HL-60/S4 treated with phorbol 12-myristate 13-acetate at 8.2 ng/mL for 4 days and 3 days (cell line): ENCODE results near the gene RBM12.

Experiments used
- in situ Hi-C: fragments of 300-500 bp; cut with MboI; formaldehyde crosslinking; loops from 2 replicates; pipeline ENCODE4 v1.15.0; 2022; ENCODE audit warnings: low sequenced_read_pairs

Gene RBM12

DNA sequence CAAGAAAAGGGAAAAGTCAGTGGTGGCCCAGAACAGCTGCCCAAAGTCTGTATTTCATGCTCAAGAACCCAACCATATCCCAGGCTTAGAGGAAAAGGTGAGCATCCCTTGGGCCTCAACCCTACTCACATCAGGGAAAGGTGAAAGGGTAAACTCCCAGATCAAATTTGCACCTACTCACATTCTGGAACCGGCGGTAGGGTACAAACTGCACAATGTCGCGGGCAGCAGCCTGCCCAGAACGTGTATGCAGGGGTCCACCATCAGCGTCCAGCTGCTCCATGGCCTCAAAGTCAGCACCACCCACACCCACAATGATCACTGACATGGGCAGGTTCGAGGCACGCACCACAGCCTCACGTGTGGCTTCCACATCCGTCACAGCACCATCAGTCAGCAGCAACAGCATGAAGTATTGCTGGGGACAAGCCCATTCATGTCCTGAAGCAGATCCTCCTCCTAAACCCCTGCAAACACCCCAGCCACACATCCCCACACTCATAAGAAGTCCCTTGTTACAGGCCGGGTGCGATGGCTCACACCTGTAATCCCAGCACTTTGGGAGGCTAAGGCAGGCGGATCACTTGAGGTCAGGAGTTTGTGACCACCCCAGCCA lies 38.2 kb downstream of the RBM12 start:
- in situ Hi-C loops: no loop called here

DNA sequence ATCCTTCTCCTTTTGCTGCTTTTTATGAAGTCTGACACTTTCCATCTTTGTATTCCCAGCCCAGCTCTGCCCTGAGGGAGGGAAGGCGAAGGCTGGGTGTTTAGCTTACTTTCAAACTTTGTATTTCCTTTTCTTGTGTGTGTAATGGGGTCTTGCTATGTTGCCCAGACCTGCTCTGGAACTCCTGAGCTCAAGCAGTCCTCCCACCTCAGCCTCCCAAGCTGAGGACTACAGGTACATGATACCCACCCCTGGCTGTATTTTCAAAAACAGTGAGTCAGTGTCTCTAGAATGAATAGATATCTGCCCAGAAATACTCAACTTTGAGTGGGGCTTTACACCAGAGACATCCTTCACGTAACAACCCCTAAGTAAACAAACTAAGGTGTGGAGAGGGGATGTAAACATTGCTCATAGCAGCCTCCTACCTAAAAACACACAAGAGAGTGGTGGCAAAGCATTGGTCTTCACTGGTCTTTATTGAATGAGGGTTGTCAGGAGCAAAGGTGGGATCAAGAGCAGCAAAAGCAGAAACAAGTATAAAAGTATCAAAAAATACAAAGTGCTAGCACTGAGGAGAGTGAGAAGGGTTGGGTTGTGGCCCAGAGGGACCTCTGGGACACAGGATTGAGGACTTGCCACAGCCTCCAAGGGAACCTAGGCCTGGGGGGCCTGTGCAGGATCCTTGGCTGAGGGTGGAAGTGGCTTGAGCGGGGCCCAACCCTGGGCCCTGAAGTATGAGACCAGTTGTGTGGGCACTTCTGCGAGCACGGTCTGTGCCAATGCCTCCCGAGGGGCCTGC lies 38.9 kb downstream of the RBM12 start:
- in situ Hi-C loops: no loop called here

DNA sequence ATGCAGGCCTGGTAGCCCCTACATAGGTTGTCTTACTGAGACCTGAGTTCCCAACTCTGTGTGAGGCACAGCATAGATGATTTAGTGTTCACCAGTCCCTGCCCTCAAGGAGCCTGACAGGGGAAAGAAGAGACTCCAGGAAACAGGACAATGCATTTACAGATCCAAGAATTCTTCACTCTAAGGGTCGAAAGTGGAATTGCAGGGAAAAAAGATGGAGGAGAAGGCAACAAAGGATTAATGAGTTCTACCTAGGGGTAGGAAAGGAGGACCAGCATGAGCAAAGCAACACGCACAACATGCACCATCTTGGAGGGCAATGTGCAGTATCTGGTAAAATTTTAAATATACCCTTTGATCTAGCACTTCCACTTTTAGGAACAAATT lies 43.1 kb downstream of the RBM12 start:
- in situ Hi-C loops: no loop called here

DNA sequence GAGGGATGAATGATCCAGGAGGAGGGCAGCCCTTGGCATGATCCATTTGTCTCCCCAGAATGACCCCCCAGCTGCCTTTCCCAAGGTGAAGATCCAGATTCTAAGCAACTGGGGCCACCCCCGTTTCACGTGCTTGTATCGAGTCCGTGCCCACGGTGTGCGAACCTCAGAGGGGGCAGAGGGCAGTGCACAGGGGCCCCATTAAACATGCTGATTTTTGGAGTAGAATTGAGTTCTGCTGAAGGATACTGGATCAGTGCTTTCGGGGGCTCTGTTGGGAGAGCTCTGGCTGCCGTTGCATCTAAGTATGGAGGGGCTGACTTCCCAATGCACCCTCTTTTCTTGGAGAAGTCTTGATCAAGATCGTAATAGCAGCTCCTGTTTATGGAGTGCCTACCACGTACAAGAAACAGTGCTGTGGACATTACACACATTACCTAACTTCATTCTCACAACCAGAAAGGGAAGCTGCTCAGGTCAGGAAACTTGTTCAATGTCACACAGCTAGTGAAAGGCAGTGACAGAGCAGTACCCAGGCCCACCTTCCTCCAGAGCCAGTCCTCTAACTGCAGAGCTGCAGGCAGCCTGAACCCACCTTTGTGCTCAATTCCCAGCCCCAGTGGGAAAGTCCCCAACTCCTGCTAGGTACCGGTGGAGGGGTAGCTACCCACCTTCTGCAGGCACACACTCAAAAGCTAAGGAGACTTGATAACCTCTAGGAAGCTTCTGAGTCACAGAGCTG lies 43.7 kb downstream of the RBM12 start:
- in situ Hi-C loops: no loop called here

DNA sequence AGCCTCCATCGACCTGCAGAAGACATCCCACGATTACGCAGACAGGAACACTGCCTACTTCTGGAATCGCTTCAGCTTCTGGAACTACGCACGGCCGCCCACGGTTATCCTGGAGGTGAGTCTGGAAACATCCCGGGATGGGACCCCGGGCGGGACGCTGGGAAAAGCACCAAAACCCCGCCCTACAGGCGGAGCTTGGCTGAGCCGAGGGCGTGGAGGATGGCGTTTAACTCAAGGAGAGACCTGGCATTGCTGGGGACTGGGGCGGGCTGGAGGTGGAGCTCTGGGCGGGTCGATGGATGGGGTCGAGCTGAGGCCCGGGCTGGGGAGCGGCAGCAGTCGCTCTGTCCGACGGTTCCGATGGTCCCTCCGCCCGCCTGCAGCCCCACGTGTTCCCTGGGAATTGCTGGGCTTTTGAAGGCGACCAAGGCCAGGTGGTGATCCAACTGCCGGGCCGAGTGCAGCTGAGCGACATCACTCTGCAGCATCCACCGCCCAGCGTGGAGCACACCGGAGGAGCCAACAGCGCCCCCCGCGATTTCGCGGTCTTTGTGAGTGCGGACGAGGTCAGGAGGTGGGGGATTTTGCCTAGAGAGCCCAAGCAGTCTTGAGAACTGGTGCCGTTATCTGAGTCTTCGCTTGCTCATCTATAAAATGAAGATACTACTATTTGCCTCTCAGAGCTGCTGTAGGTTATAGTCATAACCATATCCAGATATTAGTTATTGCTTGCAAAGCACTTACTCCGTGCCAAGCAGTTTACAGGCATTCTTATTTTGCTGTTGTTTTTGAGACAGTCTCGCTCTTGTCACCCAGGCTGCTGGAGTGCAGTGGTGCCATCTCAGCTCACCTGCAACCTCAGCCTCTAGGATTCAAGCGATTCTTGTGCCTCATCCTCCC lies 45.3 kb downstream of the RBM12 start:
- in situ Hi-C loops: no loop called here

DNA sequence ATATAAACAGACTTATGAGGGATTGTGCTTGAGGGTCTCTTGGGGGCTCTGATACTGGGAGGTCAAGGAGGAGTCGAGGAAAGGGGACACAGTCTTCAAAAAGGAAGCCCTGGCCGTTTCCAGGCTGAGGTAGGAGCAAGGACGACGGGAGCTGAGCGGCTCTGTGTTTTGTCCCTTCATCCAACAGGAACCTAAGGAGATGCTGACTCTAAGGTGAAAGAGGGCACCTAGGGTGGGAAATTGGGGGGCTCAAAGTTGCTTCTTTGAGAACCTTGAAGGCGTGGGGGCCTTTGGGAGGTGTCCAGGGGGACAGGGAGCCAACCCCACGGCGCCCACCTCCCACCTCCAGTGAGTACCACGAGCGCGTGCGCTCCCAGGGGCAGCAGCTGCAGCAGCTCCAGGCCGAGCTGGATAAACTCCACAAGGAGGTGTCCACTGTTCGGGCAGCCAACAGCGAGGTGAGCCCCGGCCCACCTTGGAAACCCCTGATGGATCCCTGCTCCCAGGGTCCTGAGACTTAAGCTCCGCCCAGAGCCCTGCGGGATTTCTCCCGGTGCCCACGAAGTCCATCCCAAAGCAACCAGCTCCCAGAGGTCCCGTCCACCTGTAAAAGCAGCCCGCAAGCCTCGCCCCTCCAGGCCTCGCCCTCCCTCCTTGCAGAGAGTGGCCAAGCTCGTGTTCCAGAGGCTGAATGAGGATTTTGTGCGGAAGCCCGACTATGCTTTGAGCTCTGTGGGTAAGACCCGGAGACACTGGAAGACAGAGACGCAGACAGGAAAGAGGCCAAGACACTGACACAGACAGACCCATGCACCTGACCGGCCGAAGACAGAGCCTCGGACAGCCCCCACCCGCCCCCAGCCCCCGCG lies 46.2 kb downstream of the RBM12 start:
- in situ Hi-C loops: no loop called here

DNA sequence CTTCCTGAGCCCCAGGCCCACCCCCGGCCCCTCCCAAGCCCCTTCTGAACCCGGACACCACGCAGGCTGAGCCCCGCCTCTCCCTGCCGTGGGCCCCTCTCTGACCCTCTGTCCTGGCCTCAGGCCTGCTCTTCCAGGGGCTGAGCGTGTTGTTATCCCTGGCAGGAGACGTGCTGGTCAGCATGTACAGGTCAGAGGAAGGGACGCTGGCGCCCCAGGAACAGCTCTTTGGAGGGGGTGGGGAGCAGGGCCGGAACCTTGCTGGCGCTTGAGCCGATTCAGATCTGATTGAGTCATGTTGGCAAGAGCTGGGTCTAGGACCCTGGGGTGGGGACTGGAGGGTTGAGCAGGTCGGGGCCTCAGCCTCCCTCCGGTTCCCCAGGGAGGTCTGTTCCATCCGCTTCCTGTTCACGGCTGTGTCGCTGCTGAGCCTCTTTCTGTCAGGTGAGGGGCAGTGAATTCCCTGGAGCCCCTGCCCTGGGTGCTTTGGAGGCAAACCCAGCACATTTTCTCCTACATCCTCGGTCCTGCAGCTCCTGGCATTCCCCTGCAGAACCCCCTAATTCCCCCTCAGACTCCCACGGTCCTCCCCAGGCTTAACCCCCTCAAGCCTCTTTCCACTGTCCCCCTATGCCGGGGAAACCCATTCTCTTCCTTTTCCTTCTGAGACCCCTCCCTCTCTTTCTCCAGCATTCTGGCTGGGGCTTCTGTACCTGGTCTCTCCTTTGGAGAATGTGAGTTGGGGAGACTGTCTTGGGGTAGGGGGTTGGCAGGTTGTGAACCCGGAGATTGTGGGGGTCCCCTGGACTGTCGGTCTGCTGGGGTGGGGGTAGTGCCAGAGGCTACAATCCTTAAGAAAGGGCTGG lies 47.1 kb downstream of the RBM12 start:
- in situ Hi-C loops: no loop called here

DNA sequence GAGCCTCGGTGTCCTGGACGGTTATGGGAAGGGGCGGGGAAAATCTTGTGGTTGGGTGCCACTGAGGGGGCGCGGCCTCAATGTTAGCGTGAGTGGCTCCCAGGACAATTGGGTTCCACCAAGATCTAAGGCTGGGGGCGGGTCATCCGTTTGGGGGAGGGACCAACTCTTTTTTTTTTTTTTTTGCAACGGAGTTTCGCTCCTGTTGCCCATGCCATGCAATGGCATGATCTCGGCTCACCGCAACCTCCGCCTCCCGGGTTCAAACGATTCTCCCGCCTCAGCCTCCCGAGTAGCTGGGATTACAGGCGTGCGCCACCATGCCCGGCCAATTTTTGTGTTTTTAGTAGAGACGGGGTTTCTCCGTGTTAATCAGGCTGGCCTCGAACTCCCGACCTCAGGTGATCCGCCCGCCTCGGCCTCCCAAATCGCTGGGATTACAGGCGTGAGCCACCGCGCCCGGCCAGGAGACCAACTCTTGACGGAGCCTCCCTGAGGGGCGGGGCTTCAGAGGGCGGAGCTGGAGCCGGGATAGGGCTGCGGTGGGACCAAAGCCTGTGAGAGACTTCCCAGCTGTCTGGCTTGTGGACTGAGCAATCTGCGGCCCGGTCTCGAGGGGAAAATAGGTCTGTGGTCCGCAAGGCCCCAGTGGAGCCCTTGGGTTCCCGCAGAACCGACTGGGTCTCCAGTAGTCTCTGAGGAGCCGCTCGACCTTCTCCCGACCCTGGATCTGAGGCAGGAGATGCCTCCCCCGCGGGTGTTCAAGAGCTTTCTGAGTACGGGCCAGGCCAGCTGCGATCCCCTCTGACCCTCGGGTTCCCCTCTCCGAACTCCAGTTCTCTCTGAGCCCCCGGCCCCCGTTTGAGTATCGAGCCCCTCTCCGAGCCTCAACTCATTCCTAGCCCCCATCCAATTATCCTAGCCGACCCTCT lies 48.0 kb downstream of the RBM12 start:
- in situ Hi-C loops: no loop called here

DNA sequence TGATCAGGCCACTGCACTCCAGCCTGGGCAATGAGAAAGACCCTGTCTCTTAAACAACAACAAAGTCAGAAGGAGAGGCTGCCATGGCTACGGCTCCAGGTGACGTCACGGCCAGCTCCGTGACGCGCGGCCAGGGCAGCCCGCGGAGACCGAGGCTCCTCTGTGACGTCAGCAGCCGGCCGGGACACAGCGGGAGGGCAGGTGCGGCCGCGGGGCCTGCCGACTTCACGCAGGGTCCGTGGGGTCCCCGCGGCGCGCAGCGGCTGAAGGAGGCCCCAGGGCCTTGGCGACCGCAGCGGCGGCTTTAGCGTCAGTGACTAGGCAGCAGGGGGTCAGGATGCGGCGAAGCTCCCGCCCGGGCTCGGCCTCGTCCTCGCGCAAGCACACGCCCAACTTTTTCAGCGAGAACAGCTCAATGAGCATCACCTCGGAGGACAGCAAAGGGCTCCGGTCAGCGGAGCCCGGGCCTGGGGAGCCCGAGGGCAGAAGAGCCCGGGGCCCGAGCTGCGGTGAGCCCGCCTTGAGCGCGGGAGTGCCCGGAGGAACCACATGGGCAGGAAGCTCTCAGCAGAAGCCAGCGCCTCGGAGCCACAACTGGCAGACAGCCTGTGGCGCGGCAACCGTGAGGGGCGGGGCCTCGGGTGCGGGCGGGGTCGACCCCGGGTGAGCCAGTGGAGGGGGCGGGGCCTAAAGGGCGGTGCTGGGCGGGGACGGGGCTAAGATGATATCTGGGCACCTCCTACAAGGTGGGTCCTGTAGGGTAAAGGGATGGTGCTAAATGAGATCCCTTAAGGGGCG lies 48.8 kb downstream of the RBM12 start, which contains the start of gene SPAG4:
Gene SPAG4, plus strand, starts transcription at position 163 of the 798 bp plus-strand sequence. Its CDS starts 175 bp downstream, at position 338.
- in situ Hi-C loops: no loop called here

DNA sequence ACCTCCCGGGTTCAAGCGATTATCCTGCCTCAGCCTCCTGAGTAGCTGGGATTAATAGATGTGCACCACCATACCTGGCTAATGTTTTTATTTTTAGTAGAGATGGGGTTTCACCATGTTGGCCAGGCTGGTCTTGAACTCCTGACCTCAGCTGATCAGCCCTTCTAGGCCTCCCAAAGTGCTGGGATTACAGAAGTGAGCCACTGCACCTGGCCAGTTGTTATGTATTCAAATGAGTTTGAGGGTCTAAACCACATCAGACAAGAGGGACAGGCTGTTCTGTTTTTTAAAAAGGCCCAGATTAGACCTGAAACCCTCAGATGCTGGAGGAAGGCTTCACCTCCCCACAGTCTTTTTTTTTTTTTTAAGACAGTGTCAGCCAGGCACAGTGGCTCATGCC lies 53.2 kb downstream of the RBM12 start:
- in situ Hi-C loops: no loop called here

DNA sequence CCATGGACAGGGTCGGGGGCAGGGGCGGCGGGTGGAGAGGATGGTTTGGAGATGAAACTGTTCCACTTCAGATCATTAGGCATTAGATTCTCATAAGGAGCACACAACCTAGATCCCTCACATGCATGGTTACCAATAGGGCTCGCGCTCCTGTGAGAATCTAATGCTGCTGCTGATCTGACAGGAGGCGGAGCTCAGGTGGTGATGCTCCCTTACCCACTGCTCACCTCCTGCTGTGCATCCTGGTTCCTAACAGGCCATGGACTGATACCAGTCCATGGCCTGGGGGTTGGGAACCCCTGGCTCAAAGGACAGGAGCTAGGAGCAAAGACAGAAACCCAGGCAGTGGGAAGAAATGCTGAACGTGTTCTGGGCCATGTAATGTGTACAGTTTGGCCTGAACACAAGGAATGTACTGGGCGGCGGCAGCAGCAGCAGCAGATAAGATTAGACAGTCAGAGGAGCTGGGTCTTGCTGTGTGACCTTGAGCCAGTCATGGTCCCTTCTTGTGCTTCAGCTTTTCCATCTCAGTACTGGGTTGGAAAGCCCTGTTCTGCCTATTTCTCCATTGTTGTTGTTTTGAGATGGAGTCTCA lies 53.8 kb downstream of the RBM12 start:
- in situ Hi-C loops: no loop called here

DNA sequence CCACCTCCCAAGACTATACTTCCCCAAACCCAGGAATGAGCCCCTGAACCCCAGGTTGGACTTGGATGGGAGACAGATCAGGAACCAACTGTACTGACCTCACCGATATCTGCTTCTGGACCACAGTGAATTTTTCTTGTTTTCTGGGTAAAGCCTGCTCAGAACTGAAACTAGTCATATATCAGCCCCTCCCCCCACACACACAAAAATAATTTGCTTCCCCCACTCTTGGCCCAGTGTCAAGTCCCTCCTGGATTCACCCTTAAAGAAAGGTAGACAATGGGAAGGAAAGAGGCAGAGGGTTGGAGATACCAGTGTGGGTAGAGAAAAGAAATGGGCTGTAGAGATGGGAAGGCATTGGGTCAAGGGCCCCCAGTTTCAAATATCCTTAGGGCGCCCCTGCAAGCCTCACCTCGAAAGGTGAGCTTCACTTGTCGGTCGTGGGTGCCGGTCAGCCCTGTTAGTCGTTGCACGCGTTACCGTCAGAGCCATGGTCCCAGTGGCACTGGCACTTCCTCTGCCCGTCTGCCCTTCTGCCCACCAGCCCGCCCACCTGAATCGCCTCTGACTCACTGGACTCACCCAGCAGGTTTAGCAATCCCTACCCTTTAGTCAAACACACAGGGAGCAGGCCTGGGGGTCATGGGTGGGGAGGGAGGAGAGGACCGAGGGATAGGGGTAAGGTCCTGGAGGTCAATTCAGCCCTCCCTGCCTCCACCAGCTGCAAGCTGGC lies 57.5 kb downstream of the RBM12 start:
- in situ Hi-C loops: no loop called here

DNA sequence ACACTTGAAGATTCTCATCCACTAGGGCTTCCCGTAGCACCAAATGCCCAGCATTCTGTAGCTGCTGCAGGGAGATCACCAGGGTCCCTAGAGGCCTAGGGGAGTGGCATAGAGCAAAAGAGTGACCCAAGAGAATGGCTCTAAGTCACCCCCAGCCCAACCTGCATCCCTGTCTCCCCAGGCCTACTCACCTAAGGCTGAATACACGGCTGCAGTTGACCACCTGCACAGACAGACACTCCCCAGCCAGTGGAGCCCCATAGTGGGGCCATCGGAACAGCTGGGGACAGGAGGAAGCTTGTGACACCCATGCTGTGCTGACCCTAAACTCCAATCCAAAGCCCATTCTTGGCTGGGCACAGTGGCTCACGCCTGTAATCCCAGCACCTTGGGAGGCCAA lies 58.6 kb downstream of the RBM12 start:
- in situ Hi-C loops: no loop called here

DNA sequence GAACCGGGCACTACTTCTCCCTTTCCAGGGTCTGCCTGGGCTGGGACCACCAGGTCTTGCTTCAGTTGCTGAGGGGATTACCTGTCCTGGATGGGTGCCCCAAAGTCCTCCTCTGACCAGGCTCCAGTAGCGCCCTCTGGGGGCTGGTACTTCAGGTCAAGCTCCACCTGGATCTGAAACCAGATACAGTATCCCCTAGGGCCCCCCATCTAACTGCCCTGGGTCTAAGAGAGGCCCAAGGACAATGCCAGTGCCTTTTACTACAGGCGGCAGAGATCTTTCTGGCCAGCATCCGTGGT lies 60.3 kb downstream of the RBM12 start:
- in situ Hi-C loops: no loop called here

DNA sequence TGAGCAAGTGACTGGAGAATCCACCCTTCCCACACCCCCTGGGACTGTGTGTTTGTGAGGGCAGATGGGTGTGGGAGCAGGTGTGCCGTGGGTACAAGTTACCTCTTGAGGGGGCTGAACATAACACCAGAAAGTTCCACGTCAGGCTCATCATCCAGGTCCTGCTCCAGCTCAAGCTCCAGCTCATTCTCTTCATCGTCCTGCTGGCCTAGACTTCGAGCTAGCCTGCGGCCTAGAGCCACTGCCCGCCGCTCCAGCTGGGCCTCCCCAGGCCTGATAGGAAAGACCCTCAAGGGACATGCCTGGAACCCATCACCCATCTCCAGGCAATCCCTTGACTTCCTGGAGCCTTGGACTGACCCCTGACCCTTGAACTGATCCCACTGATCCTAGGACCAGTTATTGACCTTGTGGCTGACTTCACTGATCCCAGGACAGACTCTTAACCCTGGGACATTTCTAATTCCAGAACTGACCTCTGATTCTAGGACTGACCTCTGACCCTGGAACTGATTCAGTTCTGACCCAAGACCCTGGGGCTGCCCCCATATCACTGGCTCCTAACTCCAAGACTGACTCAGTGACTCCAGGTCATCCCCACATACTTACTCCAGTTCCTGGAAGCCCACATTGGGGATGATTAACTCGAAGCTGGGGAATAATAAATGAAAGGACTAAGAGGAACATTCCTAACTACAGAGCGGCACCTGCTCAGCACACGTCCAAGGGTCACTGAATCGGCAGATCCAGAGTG lies 60.8 kb downstream of the RBM12 start:
- in situ Hi-C loops: no loop called here
